ENCODE results near the gene IZUMO4. TPM values are rescaled to one million over a fixed set of nuclear protein-coding genes. Genes with fewer than 3 reads are reported as not detected.

Gene IZUMO4
- total and polyA plus RNA-seq, 11 donors, result 1.7 to 6.2 (median 2.6) TPM; not detected in 1

GRCh38 chr19:2145831-2146241, 49.1 kb downstream of the IZUMO4 start:
- ATAC-seq (no peak), DNase-seq (no peak)
- Histone ChIP-seq H3K9me3 (no peaks in the 10 kb centered on the region), H3K4me3 (no peak overlapping the region), H3K27me3 (no peaks in the 10 kb centered on the region), H3K27ac (no peak overlapping the region), H3K4me1 (peaks cover 0 to 56% (median 35%) of the 10 kb centered on the region in 12 donors), H3K36me3 (peaks cover 0 to 18% (median 0%) of the 10 kb centered on the region in 9 donors)
- intact Hi-C loops (cut with DNase I), result loop anchor here in 1 of 10 donors (5.0 kb wide), 1 partner anchor 49 kb away; the partner anchor contains the start of genes IZUMO4 and MOB3A
- TF ChIP-seq CTCF (IDR thresholded peaks at IDR 0.05), result no peak
- 69 to 73% (median 72%) methylated on average over 16 of the region's 16 CpGs for WGBS, 4 donors

GRCh38 chr19:2148482-2149135, 51.9 kb downstream of the IZUMO4 start:
- Histone ChIP-seq H3K27ac (no peak overlapping the region), H3K4me3 (no peak overlapping the region), H3K27me3 (no peaks in the 10 kb centered on the region), H3K36me3 (peaks cover 0 to 18% (median 0%) of the 10 kb centered on the region in 9 donors), H3K4me1 (peaks cover 0 to 54% (median 42%) of the 10 kb centered on the region in 12 donors), H3K9me3 (no peaks in the 10 kb centered on the region)
- no peak for TF ChIP-seq POLR2A (IDR thresholded peaks at IDR 0.05)
- TF ChIP-seq CTCF (IDR thresholded peaks at IDR 0.05), result no peak
- ATAC-seq (no peak), DNase-seq (no peak)
- WGBS, 4 donors, result 83 to 86% (median 84%) methylated on average over 16 of the region's 16 CpGs
- intact Hi-C loops (cut with DNase I), result loop anchor here in 1 of 10 donors (5.0 kb wide), 1 partner anchor 51 kb away; the partner anchor contains the start of genes IZUMO4 and MOB3A

Other genes starting within 250 kb of the IZUMO4 start
- gene REXO1, start 248.4 kb upstream of the IZUMO4 start, total RNA-seq, result 10 to 100 TPM; 13.2 to 22.4 (median 16.5) TPM
- gene REXO1, start 248.4 kb upstream of the IZUMO4 start, polyA plus RNA-seq, result 10 to 100 TPM; 16.3 to 16.4 TPM
- gene KLF16, start 233.3 kb upstream of the IZUMO4 start, total RNA-seq, result 10 to 100 TPM in 4 of 9 donors, 1 to 10 TPM in 5; 2.9 to 19.7 (median 9.2) TPM
- gene KLF16, start 233.3 kb upstream of the IZUMO4 start, polyA plus RNA-seq, result 10 to 100 TPM in 1 of 2 donors, 1 to 10 TPM in 1; 3.5 to 10.2 TPM
- gene ABHD17A, start 211.4 kb upstream of the IZUMO4 start, total RNA-seq, result 100 to 1,000 TPM in 2 of 9 donors, 10 to 100 TPM in 7; 48.5 to 121 (median 52.0) TPM
- 100 to 1,000 TPM in 1 of 2 donors, 10 to 100 TPM in 1; 64.1 to 116 TPM for gene ABHD17A, start 211.4 kb upstream of the IZUMO4 start, polyA plus RNA-seq
- 1 to 10 TPM; 1.2 to 5.1 (median 1.9) TPM for gene ADAT3, start 191.5 kb upstream of the IZUMO4 start, total RNA-seq
- gene ADAT3, start 191.5 kb upstream of the IZUMO4 start, polyA plus RNA-seq, result 1 to 10 TPM; 1.6 to 3.1 TPM
- gene SCAMP4, start 191.5 kb upstream of the IZUMO4 start, total RNA-seq, result 10 to 100 TPM; 13.5 to 38.8 (median 19.1) TPM
- 10 to 100 TPM; 15.4 to 28.3 TPM for gene SCAMP4, start 191.5 kb upstream of the IZUMO4 start, polyA plus RNA-seq
- gene CSNK1G2, start 155.7 kb upstream of the IZUMO4 start, total RNA-seq, result 10 to 100 TPM; 18.2 to 42.7 (median 24.6) TPM
- gene CSNK1G2, start 155.7 kb upstream of the IZUMO4 start, polyA plus RNA-seq, result 10 to 100 TPM; 24.3 to 41.7 TPM
- gene BTBD2, start 81.2 kb upstream of the IZUMO4 start, total RNA-seq, result 10 to 100 TPM; 47.3 to 81.8 (median 52.6) TPM
- gene BTBD2, start 81.2 kb upstream of the IZUMO4 start, polyA plus RNA-seq, result 10 to 100 TPM; 39.4 to 46.2 TPM
- 100 to 1,000 TPM; 129 to 318 (median 155) TPM for gene MKNK2, start 45.7 kb upstream of the IZUMO4 start, total RNA-seq
- 100 to 1,000 TPM; 110 to 197 TPM for gene MKNK2, start 45.7 kb upstream of the IZUMO4 start, polyA plus RNA-seq
- 10 to 100 TPM; 10.8 to 32.3 (median 16.7) TPM for gene MOB3A, start 589 bp upstream of the IZUMO4 start, total RNA-seq
- 10 to 100 TPM in 1 of 2 donors, 1 to 10 TPM in 1; 7.1 to 18.6 TPM for gene MOB3A, start 589 bp upstream of the IZUMO4 start, polyA plus RNA-seq
- gene AP3D1, start 54.7 kb downstream of the IZUMO4 start, total RNA-seq, result 100 to 1,000 TPM in 5 of 9 donors, 10 to 100 TPM in 4; 63.1 to 116 (median 103) TPM
- gene AP3D1, start 54.7 kb downstream of the IZUMO4 start, polyA plus RNA-seq, result 100 to 1,000 TPM in 1 of 2 donors, 10 to 100 TPM in 1; 66.3 to 124 TPM
- gene DOT1L, start 67.0 kb downstream of the IZUMO4 start, total RNA-seq, result 10 to 100 TPM in 6 of 9 donors, 1 to 10 TPM in 3; 5.2 to 24.0 (median 10.8) TPM
- 10 to 100 TPM in 1 of 2 donors, 1 to 10 TPM in 1; 5.7 to 22.4 TPM for gene DOT1L, start 67.0 kb downstream of the IZUMO4 start, polyA plus RNA-seq
- 10 to 100 TPM; 44.6 to 63.2 (median 46.5) TPM for gene PLEKHJ1, start 139.4 kb downstream of the IZUMO4 start, total RNA-seq
- gene PLEKHJ1, start 139.4 kb downstream of the IZUMO4 start, polyA plus RNA-seq, result 10 to 100 TPM; 80.9 to 89.7 TPM
- gene SF3A2, start 139.9 kb downstream of the IZUMO4 start, total RNA-seq, result 10 to 100 TPM; 19.2 to 43.9 (median 28.6) TPM
- 10 to 100 TPM; 22.7 to 29.5 TPM for gene SF3A2, start 139.9 kb downstream of the IZUMO4 start, polyA plus RNA-seq
- under 1 TPM in 5 of 9 donors, not detected in 4; 0.32 to 0.81 (median 0.57) TPM for gene AMH, start 152.4 kb downstream of the IZUMO4 start, total RNA-seq
- 1 to 10 TPM in 1 of 2 donors, under 1 TPM in 1; 0.10 to 1.1 TPM for gene AMH, start 152.4 kb downstream of the IZUMO4 start, polyA plus RNA-seq
- under 1 TPM in 1 of 9 donors, not detected in 8; 0.25 TPM for gene JSRP1, start 159.5 kb downstream of the IZUMO4 start, total RNA-seq
- gene JSRP1, start 159.5 kb downstream of the IZUMO4 start, polyA plus RNA-seq, result under 1 TPM in 1 of 2 donors, not detected in 1; 0.34 TPM
- 1 to 10 TPM in 2 of 9 donors, under 1 TPM in 7; 0.11 to 1.6 (median 0.48) TPM for gene PEAK3, start 185.3 kb downstream of the IZUMO4 start, total RNA-seq
- under 1 TPM; 0.21 to 0.23 TPM for gene PEAK3, start 185.3 kb downstream of the IZUMO4 start, polyA plus RNA-seq
- gene LINGO3, start 211.2 kb downstream of the IZUMO4 start, total RNA-seq, result under 1 TPM in 1 of 9 donors, not detected in 8; 0.50 TPM
- gene LINGO3, start 211.2 kb downstream of the IZUMO4 start, polyA plus RNA-seq, result not detected
- gene LSM7, start 231.7 kb downstream of the IZUMO4 start, total RNA-seq, result 10 to 100 TPM; 33.8 to 79.1 (median 41.0) TPM
- 100 to 1,000 TPM; 187 to 213 TPM for gene LSM7, start 231.7 kb downstream of the IZUMO4 start, polyA plus RNA-seq
- gene SPPL2B, start 231.8 kb downstream of the IZUMO4 start, total RNA-seq, result 10 to 100 TPM; 17.6 to 30.9 (median 21.6) TPM
- 10 to 100 TPM; 18.9 to 31.2 TPM for gene SPPL2B, start 231.8 kb downstream of the IZUMO4 start, polyA plus RNA-seq

Data from heart left ventricle (tissue), 16 donors.